Activated CD4-positive, alpha-beta T cell treated with anti-CD3 and anti-CD28 coated beads for 36 hours (primary cell): ENCODE measurements around the gene LZIC. TPM values are rescaled to one million over a fixed set of nuclear protein-coding genes. Genes with fewer than 3 reads are reported as not detected.

Experiments
- ATAC-seq: fragments of 200-7000 bp; cut with Tn5 transposase; one replicate; pipeline ENCODE4 v1.10.0; 2021; ENCODE audit warnings: mild to moderate bottlenecking, moderate library complexity
- CTCF ChIA-PET: fragments of 350-600 bp; sonication (Branson Sonifier 250); formaldehyde crosslinking; loops from one replicate; lab custom pipeline; 2021; ENCODE audit warnings: antibody characterized with exemption; lab: Charles Lee
- POLR2A ChIA-PET: fragments of 350-600 bp; sonication (Branson Sonifier 250); formaldehyde crosslinking; loops from one replicate; lab custom pipeline; 2021; ENCODE audit warnings: antibody characterized with exemption, inconsistent platforms; lab: Charles Lee
- DNase-seq: peaks from one replicate; pipeline ENCODE4 v3.0.0-alpha.2; 2020
- H3K27ac Mint-ChIP-seq: one replicate; pipeline ENCODE4 v1.8.0; 2021; ENCODE audit warnings: mixed read lengths
- H3K27me3 Mint-ChIP-seq: one replicate; pipeline ENCODE4 v1.8.0; 2021; ENCODE audit warnings: mixed read lengths
- H3K36me3 Mint-ChIP-seq: one replicate; pipeline ENCODE4 v1.8.0; 2021; ENCODE audit warnings: low read depth, mixed read lengths
- H3K4me1 Mint-ChIP-seq: one replicate; pipeline ENCODE4 v1.8.0; 2021; ENCODE audit warnings: mixed read lengths
- H3K4me3 Mint-ChIP-seq: one replicate; pipeline ENCODE4 v1.8.0; 2021; ENCODE audit warnings: mild to moderate bottlenecking, moderate library complexity, mixed read lengths
- H3K9me3 Mint-ChIP-seq: one replicate; pipeline ENCODE4 v1.8.0; 2021; ENCODE audit warnings: low read depth, mixed read lengths
- intact Hi-C, 2 experiments: fragments of 100-400 bp; cut with DNase I in 1 of 2; cut with micrococcal nuclease in 1 of 2; formaldehyde crosslinking; loops; one replicate each; pipeline versions ENCODE4 v1.14.2 to v1.15.1; 2022 to 2024; cut with DNase I, micrococcal nuclease
- total RNA-seq, 2 experiments: library from RNA; stranded (reverse); gene quantifications; one replicate each; pipeline ENCODE4 v1.2.3, GENCODE V29; 2021

The LZIC gene
- total RNA-seq, 2 experiments from 2014 or later = 23.4 to 32.0 TPM

DNA sequence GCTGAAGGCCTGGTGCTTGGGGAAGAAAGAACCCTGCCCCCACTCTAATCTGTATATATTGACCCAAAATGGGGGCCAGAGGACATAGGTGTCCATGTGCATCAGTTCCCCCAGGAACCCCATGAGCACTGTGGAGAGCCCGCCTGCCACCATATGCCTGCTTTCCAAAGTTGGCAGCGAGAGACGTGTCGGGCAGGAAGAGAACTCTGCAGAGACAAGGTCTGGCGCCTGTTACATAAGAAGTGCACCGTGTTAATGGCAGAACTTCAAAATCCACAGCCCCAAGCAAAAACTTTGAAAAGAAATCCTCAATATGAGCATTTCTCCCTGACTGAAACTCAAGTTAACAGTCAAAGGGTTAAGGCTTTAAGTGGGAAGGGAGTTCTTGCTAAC is 41.1 kb downstream of the LZIC start:
- Mint-ChIP-seq H3K27ac (no peak overlapping the region), H3K27me3 (no peaks in the 10 kb centered on the region), H3K4me1 (peaks cover 28% of the 10 kb centered on the region), H3K9me3 (no peaks in the 10 kb centered on the region), H3K4me3 (no peak overlapping the region), H3K36me3 (no peaks in the 10 kb centered on the region)
- CTCF ChIA-PET = interaction anchor here (0.7 to 1.2 kb wide), 2 partner anchors 12 to 19 kb away, joined by 3 to 4 read pairs; no protein-coding TSS in a partner anchor
- no peak for DNase-seq
- ATAC-seq = no peak
- intact Hi-C loops = loop anchor here in 1 of 2 experiments (5.0 kb wide), 1 partner anchor 40 kb away; the partner anchor contains the start of genes LZIC and NMNAT1
- POLR2A ChIA-PET = no interaction called here

DNA sequence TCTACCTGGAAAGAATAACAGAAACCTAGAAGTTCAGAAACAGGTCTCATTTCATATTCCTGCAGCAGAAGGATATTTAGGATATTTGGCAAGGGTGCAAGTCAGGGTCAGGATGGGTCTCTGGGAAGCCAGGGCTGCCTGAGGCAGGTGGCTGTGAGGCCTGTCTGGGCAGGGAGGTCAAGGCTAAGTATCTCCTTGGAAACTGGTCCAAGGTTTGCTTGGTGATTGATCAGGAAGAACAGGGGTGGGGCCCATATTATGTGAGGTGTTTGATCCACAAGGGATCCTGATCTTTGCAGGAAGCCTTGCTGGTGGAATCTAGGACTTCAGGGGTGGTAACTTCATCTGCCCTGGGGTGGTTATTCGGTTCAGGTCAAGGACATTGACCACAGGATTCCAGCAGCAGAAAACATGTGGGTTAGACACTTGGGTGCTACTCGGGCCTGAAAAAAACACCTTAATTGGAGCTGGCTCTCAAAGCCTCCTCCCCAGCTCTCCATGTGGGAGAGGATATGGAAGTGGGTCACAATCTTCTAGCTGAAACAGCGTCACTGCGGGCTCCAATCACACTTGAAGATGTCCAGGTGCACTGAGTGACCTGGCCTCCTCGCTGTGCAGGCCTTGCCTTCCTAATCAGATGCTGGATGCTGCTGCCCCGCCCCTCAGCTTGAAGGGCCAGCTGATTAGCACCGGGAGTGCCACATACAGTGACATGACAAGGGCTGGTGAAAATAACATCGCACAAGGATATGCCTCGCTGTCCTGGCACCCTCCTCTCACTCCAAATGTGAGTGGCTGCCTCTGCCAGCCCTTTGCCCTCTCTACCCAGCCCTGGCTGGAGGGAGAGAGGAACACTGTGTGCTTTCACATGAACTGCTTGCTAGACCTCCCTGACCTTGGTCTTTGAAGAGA is 41.8 kb downstream of the LZIC start:
- Mint-ChIP-seq H3K9me3 (no peaks in the 10 kb centered on the region), H3K4me1 (peaks cover 28% of the 10 kb centered on the region), H3K27me3 (no peaks in the 10 kb centered on the region), H3K27ac (no peak overlapping the region), H3K36me3 (no peaks in the 10 kb centered on the region), H3K4me3 (no peak overlapping the region)
- DNase-seq (no peak), ATAC-seq (no peak)
- CTCF ChIA-PET = interaction anchor here (0.7 to 1.2 kb wide), 2 partner anchors 11 to 18 kb away, joined by 3 to 4 read pairs; no protein-coding TSS in a partner anchor
- intact Hi-C loops = loop anchor here in 1 of 2 experiments (5.0 kb wide), 1 partner anchor 41 kb away; the partner anchor contains the start of genes LZIC and NMNAT1
- POLR2A ChIA-PET = no interaction called here

DNA sequence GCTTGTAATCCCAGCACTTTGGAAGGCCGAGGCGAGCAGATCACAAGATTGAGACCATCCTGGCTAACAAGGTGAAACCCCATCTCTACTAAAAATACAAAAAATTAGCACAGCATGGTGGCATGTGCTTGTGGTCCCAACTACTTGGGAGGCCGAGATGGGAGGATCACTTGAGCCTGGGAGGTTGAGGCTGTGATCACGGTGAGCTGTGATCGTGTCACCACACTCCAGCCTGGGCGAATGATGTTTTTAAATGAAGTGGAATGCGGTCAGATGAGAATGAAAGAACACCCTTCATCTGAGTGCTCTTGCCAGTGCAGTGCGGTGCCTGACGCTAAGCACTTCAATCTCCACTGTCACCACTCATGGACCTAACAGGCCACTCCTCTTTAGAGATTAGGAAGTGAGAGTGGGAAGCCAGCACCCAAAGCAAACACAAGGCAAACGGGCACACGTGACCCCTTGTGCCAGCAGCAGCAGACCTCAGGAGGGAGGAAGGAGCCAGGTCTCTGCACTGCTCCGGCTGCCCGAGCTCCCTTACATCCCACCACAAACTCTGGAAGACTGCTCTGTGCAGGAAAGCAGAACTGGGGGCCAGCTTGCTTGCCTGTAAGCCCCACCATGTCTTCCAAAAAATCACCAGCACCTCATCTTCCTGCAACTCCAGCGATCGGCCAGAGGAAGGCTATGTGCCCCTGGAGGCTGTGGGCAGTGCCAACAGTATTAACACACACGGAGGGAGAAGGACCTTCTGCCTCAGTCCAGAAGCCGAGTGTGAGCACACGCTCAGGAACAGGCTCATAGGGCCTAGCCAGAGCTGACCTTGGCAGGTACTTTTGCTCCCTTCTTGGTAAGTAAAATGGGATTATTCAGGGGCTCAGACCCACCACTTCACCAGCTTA is 42.8 kb downstream of the LZIC start:
- Mint-ChIP-seq H3K9me3 (no peaks in the 10 kb centered on the region), H3K36me3 (no peaks in the 10 kb centered on the region), H3K27ac (no peak overlapping the region), H3K4me3 (no peak overlapping the region), H3K27me3 (no peaks in the 10 kb centered on the region), H3K4me1 (peaks cover 27% of the 10 kb centered on the region)
- intact Hi-C loops = loop anchor here in 1 of 2 experiments (5.0 kb wide), 1 partner anchor 42 kb away; the partner anchor contains the start of genes LZIC and NMNAT1
- DNase-seq (no peak), ATAC-seq (no peak)
- ChIA-PET CTCF (interaction anchor here (1.5 kb wide), 1 partner anchor 9 kb away, joined by 3 read pairs; no protein-coding TSS in a partner anchor), POLR2A (interaction anchor here (0.5 kb wide), 1 partner anchor 97 kb away, joined by 3 read pairs; no protein-coding TSS in a partner anchor)

DNA sequence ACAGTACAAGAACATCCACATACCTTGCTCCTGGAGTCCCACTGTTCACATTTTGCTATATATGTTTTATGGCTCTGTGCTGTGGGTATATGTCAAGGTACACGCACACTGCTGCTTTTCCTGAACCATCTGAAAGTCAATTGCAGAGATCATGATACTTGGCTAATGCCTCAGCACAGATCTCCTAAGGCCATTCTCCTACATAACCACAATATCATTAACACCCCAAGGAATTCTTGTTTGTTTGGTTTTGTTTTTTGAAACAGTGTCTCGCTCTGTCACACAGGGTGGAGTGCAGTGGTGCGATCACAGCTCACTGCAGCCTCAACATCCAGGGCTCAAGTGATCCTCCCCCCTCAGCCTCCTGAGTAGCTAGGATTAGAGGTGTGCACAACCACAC is 49.1 kb downstream of the LZIC start:
- POLR2A ChIA-PET = no interaction called here

DNA sequence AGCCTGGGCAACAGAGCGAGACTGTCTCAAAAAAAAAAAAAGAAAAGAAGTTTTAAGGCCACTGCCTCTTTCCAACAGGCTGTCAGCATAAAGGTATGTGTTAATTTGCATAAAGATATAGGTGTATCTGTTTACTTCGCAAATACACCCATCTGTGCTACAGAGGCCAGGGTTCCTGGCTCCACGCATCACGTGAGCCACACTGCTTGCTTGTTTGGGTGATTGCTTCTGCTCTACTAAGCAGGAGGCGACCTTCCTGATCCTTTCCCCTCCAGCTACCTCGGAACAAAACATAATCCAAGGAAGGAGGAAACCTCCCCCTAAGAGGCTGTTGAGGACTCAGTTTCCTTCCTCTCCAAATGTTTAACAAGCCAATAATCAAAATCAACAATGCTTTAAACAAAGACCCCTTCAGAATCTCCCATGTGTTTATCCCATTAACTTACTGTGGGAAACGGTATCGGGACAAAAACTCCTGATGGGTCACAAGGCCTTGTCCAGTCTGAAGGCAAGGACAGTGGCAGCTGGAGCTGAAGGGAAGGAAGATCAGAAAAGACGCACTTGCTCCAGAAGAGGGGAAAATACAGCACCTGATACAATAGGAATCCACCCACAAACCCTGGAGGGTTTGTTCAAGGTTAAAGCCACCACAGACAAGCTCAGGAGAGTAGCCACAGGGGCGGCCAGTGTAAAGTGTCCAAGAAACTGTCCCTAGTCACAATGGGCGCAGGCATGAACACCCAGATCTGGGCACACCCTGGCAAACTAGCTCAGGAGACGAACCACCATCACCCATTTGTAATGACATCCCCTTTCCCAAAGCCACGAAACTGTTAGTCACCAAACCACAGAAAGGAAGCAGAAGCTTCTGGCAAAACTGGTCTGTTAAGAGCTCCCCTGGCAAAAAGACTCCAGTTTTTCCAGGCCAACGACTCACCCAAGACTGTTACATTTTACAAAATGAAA is 50.3 kb downstream of the LZIC start:
- no peaks in the 10 kb centered on the region for H3K9me3 Mint-ChIP-seq
- ChIA-PET CTCF (interaction anchor here (0.6 to 1.1 kb wide), 5 partner anchors 16 to 254 kb away, joined by 3 read pairs; no protein-coding TSS in a partner anchor), POLR2A (interaction anchor here (0.7 kb wide), 1 partner anchor 430 kb away, joined by 4 read pairs; no protein-coding TSS in a partner anchor)
- DNase-seq (no peak), ATAC-seq (no peak)
- H3K36me3 Mint-ChIP-seq = no peaks in the 10 kb centered on the region
- H3K27me3 Mint-ChIP-seq = no peaks in the 10 kb centered on the region
- H3K4me1 Mint-ChIP-seq = peaks cover 14% of the 10 kb centered on the region
- intact Hi-C loops = no loop called here
- H3K27ac Mint-ChIP-seq = no peak overlapping the region
- no peak overlapping the region for H3K4me3 Mint-ChIP-seq

More for the DNA sequence above, 49.1 kb downstream of the LZIC start:
- ATAC-seq = no peak
- CTCF ChIA-PET = interaction anchor here (1.0 kb wide), 1 partner anchor 9 kb away, joined by 3 read pairs; no protein-coding TSS in a partner anchor
- intact Hi-C loops = no loop called here
- H3K4me3 Mint-ChIP-seq = no peak overlapping the region
- DNase-seq = no peak
- peaks cover 14% of the 10 kb centered on the region for H3K4me1 Mint-ChIP-seq
- H3K27ac Mint-ChIP-seq = no peak overlapping the region
- no peaks in the 10 kb centered on the region for H3K9me3 Mint-ChIP-seq
- H3K27me3 Mint-ChIP-seq = no peaks in the 10 kb centered on the region
- H3K36me3 Mint-ChIP-seq = no peaks in the 10 kb centered on the region

DNA sequence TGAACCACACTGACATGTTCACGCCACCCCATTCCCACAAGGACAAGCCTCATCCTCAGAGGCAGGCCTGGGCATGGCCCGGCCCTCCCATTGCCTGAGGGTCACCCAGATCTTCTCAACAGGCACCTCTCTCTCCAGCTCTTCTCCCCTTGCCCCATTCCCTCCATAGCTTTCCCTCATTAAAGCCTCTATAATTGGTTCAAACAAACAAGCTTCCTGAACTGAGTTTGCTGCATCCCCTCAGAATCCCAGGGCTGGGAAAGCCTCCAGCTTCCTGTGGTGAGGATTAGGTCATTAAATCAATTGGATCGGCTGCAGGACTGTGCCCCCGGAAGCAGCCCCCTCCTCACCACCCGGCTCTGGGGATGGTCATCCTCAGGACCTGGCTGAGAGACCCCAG is 52.0 kb downstream of the LZIC start:
- Mint-ChIP-seq H3K27ac (no peak overlapping the region), H3K27me3 (no peaks in the 10 kb centered on the region), H3K4me1 (peaks cover 14% of the 10 kb centered on the region), H3K36me3 (no peaks in the 10 kb centered on the region), H3K4me3 (no peak overlapping the region), H3K9me3 (no peaks in the 10 kb centered on the region)
- ATAC-seq (no peak), DNase-seq (no peak)
- CTCF ChIA-PET = interaction anchor here (0.6 to 1.5 kb wide), 6 partner anchors 10 to 142 kb away, joined by 3 to 5 read pairs (median 3); partner anchors contain the start of gene UBE4B
- intact Hi-C loops = no loop called here
- POLR2A ChIA-PET = no interaction called here

DNA sequence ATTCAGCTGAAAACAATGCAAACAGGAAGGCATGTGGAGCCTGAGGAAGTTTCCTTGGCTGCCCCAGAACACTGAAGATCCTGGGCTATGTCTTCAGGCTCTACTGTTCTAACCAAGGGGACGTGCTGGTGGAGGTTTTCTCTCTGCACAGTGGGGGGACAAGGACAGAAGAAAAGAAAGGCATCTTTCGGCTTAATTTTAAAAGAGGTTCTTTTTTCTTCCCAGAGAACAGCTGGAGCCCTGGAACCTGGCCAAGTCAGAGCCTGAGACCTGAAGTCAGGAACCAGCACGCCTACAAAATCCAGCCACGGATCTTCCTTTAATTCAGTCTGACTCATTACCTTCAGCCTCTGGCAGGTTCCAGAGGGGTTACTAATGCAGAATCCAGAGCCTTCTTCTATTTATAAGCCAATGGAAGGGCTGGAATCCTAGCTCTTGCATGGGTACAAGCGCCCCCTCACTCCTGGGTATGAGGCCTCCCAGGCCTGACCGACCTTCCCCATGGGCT is 52.9 kb downstream of the LZIC start:
- Mint-ChIP-seq H3K9me3 (no peaks in the 10 kb centered on the region), H3K27me3 (no peaks in the 10 kb centered on the region), H3K36me3 (no peaks in the 10 kb centered on the region), H3K4me3 (no peak overlapping the region), H3K27ac (no peak overlapping the region), H3K4me1 (peaks cover 14% of the 10 kb centered on the region)
- DNase-seq (no peak), ATAC-seq (no peak)
- POLR2A ChIA-PET = no interaction called here
- intact Hi-C loops = no loop called here
- CTCF ChIA-PET = interaction anchor here (0.8 to 1.5 kb wide), 6 partner anchors 12 to 135 kb away, joined by 3 to 5 read pairs (median 4); no protein-coding TSS in a partner anchor

DNA sequence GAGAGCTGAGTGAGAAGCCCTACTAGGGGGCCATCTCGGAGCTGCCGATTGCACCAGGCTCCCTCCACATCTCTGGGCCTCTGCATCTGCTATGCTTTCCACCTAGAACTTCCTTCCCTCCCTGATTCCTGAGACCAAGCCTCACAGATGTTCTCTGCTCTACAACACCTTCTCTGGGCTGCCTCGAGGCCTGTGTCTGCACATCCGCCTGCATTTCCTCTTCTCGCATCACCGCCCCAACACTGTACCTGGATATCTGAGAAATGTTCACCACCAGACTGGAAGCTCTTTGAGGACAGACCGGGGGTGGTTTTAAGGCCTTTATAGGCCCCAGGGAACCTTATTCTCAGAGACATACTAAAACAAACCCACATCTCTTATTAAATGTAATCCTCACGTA is 53.8 kb downstream of the LZIC start:
- ChIA-PET CTCF (interaction anchor here (0.7 kb wide), 2 partner anchors 93 to 190 kb away, joined by 3 read pairs; no protein-coding TSS in a partner anchor), POLR2A (no interaction called here)
- H3K4me3 Mint-ChIP-seq = no peak overlapping the region
- H3K36me3 Mint-ChIP-seq = no peaks in the 10 kb centered on the region
- H3K4me1 Mint-ChIP-seq = peaks cover 14% of the 10 kb centered on the region
- intact Hi-C loops = no loop called here
- ATAC-seq (no peak), DNase-seq (no peak)
- no peaks in the 10 kb centered on the region for H3K27me3 Mint-ChIP-seq
- H3K27ac Mint-ChIP-seq = no peak overlapping the region
- H3K9me3 Mint-ChIP-seq = no peaks in the 10 kb centered on the region

DNA sequence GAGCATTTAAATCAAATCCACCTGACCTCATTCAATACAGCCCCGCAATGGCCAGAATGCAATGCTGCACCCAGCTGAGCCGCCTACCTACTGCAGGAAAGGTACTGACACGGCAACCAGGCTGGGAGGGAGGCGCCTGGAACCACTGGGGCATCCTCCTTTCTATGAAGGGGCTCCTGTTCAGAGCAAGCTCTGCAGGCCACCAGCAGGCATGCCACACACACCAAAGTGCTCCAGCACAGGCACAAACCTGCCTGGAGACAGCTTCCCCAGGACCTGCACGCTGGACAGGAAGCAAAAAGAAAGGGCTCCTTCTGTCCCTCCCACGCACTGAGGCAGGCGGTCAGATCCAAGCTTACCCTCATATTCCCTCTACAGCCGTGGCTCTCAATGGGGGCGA is 54.3 kb downstream of the LZIC start:
- CTCF ChIA-PET = interaction anchor here (0.7 kb wide), 1 partner anchor 94 kb away, joined by 3 read pairs; no protein-coding TSS in a partner anchor
- POLR2A ChIA-PET = interaction anchor here (0.6 kb wide), 1 partner anchor 41 kb away, joined by 4 read pairs; no protein-coding TSS in a partner anchor
- no peak for ATAC-seq

DNA sequence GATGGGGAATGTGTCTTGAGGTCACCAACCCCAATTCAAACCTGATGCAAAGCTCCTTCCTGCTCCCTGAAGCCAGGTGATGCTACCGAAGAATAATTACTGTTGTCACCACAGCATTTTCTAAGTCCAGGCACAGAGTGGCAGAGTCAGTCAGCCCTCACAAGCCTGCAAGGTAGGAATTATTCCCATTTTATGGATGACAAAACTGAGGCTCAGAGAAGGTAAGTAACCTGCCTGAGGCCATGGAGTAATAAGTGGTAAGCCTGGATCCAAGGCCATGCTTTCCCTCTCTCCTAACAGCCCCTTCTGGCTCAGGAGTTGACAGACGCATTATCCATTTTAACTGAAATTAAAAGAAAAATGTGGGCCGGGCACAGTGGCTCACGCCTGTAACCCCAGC is 56.1 kb downstream of the LZIC start:
- ATAC-seq (no peak), DNase-seq (no peak)
- ChIA-PET POLR2A (no interaction called here), CTCF (interaction anchor here (1.0 to 1.4 kb wide), 2 partner anchors 10 to 55 kb away, joined by 3 to 4 read pairs; no protein-coding TSS in a partner anchor)
- intact Hi-C loops = no loop called here
- H3K4me3 Mint-ChIP-seq = no peak overlapping the region
- H3K27me3 Mint-ChIP-seq = no peaks in the 10 kb centered on the region
- no peak overlapping the region for H3K27ac Mint-ChIP-seq
- H3K36me3 Mint-ChIP-seq = no peaks in the 10 kb centered on the region
- H3K9me3 Mint-ChIP-seq = no peaks in the 10 kb centered on the region
- H3K4me1 Mint-ChIP-seq = peaks cover 6% of the 10 kb centered on the region

More for the DNA sequence above, 54.3 kb downstream of the LZIC start:
- H3K4me1 Mint-ChIP-seq = peaks cover 13% of the 10 kb centered on the region
- H3K9me3 Mint-ChIP-seq = no peaks in the 10 kb centered on the region
- no peak overlapping the region for H3K27ac Mint-ChIP-seq
- intact Hi-C loops = no loop called here
- no peaks in the 10 kb centered on the region for H3K36me3 Mint-ChIP-seq
- no peak for DNase-seq
- no peaks in the 10 kb centered on the region for H3K27me3 Mint-ChIP-seq
- no peak overlapping the region for H3K4me3 Mint-ChIP-seq
